Measurements from ENCODE around the gene SLC11A1. TPM values are rescaled to one million over a fixed set of nuclear protein-coding genes. Genes with fewer than 3 reads are reported as not detected.
A peak's percentile ranks its signal among the peaks of the same experiment; 100 is the strongest.

SLC11A1 gene
- total and polyA plus RNA-seq, 2 experiments from 2014 or later: 0.60 to 0.74 TPM

GRCh38 chr2:218391202-218391601 lies 9.1 kb downstream of the SLC11A1 start:
- WGBS (ENCODE audit: low lambda C conversion rate, missing lambda C conversion rate): 98% methylated on average over 6 of the region's 23 CpGs
- peak; percentile 3 for DNase-seq (ENCODE audit: low spot score)
- TF ChIP-seq EZH2phosphoT487 (IDR thresholded peaks at IDR 0.05; ENCODE audit: low read depth, severe bottlenecking, unreplicated experiment): no peak
- no peak for TF ChIP-seq CTCF (IDR thresholded peaks at IDR 0.05; ENCODE audit: poor library complexity)
- no peak for TF ChIP-seq EZH2 (IDR thresholded peaks at IDR 0.05; ENCODE audit: borderline replicate concordance)

GRCh38 chr2:218392459-218392858 lies 10.4 kb downstream of the SLC11A1 start:
- WGBS (ENCODE audit: low lambda C conversion rate, missing lambda C conversion rate): 94% methylated on average over 5 of the region's 5 CpGs
- peaks cover 6% of the 10 kb centered on the region for H3K79me2 ChIP-seq
- H3K36me3 ChIP-seq (replicated peaks; ENCODE audit: insufficient read depth, low read depth): no peaks in the 10 kb centered on the region
- no peak overlapping the region for H3K4me2 ChIP-seq
- no peak for TF ChIP-seq EZH2phosphoT487 (IDR thresholded peaks at IDR 0.05; ENCODE audit: low read depth, severe bottlenecking, unreplicated experiment)
- no peak for TF ChIP-seq EZH2 (IDR thresholded peaks at IDR 0.05; ENCODE audit: borderline replicate concordance)
- TF ChIP-seq CTCF (IDR thresholded peaks at IDR 0.05; ENCODE audit: poor library complexity): no peak
- peaks cover 6% of the 10 kb centered on the region for H3K4me1 ChIP-seq (ENCODE audit: insufficient read depth)
- H3K27ac ChIP-seq: no peak overlapping the region
- no peaks in the 10 kb centered on the region for H3K27me3 ChIP-seq
- no peak overlapping the region for H2AFZ ChIP-seq
- H3K4me3 ChIP-seq: no peak overlapping the region
- H3K9me2 ChIP-seq (replicated peaks; ENCODE audit: insufficient read depth): no peaks in the 10 kb centered on the region
- DNase-seq (ENCODE audit: low spot score): no peak
- H3K9me3 ChIP-seq (ENCODE audit: low read depth): no peaks in the 10 kb centered on the region
- H4K20me1 ChIP-seq (ENCODE audit: insufficient read depth, poor library complexity, severe bottlenecking): no peaks in the 10 kb centered on the region

More at GRCh38 chr2:218391202-218391601, 9.1 kb downstream of the SLC11A1 start:
- H2AFZ ChIP-seq: no peak overlapping the region
- H3K27me3 ChIP-seq: no peaks in the 10 kb centered on the region
- H3K79me2 ChIP-seq: no peaks in the 10 kb centered on the region
- no peaks in the 10 kb centered on the region for H3K9me3 ChIP-seq (ENCODE audit: low read depth)
- no peaks in the 10 kb centered on the region for H3K36me3 ChIP-seq (replicated peaks; ENCODE audit: insufficient read depth, low read depth)
- H3K4me1 ChIP-seq (ENCODE audit: insufficient read depth): no peaks in the 10 kb centered on the region
- no peaks in the 10 kb centered on the region for H4K20me1 ChIP-seq (ENCODE audit: insufficient read depth, poor library complexity, severe bottlenecking)
- no peak overlapping the region for H3K27ac ChIP-seq
- no peak overlapping the region for H3K4me2 ChIP-seq
- no peaks in the 10 kb centered on the region for H3K9me2 ChIP-seq (replicated peaks; ENCODE audit: insufficient read depth)
- H3K4me3 ChIP-seq: no peak overlapping the region

GRCh38 chr2:218392891-218393462 lies 10.9 kb downstream of the SLC11A1 start:
- no peak overlapping the region for H3K4me3 ChIP-seq
- no peaks in the 10 kb centered on the region for H3K36me3 ChIP-seq (replicated peaks; ENCODE audit: insufficient read depth, low read depth)
- DNase-seq (ENCODE audit: low spot score): peak; percentile 4
- H3K9me3 ChIP-seq (ENCODE audit: low read depth): no peaks in the 10 kb centered on the region
- peaks cover 7% of the 10 kb centered on the region for H3K4me1 ChIP-seq (ENCODE audit: insufficient read depth)
- WGBS (ENCODE audit: low lambda C conversion rate, missing lambda C conversion rate): 90% methylated on average over 16 of the region's 16 CpGs
- no peak overlapping the region for H3K27ac ChIP-seq
- H2AFZ ChIP-seq: no peak overlapping the region
- no peaks in the 10 kb centered on the region for H3K9me2 ChIP-seq (replicated peaks; ENCODE audit: insufficient read depth)
- no peak overlapping the region for H3K4me2 ChIP-seq
- no peaks in the 10 kb centered on the region for H3K27me3 ChIP-seq
- no peak for TF ChIP-seq CTCF (IDR thresholded peaks at IDR 0.05; ENCODE audit: poor library complexity)
- TF ChIP-seq EZH2phosphoT487 (IDR thresholded peaks at IDR 0.05; ENCODE audit: low read depth, severe bottlenecking, unreplicated experiment): no peak
- no peak for TF ChIP-seq EZH2 (IDR thresholded peaks at IDR 0.05; ENCODE audit: borderline replicate concordance)
- H3K79me2 ChIP-seq: peaks cover 6% of the 10 kb centered on the region
- no peaks in the 10 kb centered on the region for H4K20me1 ChIP-seq (ENCODE audit: insufficient read depth, poor library complexity, severe bottlenecking)
